ENCODE data around the gene PKP1. TPM values are rescaled to one million over a fixed set of nuclear protein-coding genes. Genes with fewer than 3 reads are reported as not detected.

The PKP1 gene
- total RNA-seq, 3 donors from 2014 or later: 0.96 to 22.5 (median 12.1) TPM

- Histone ChIP-seq H3K4me1 (no peaks in the 10 kb centered on the region), H3K36me3 (no peaks in the 10 kb centered on the region), H3K9me3 (no peaks in the 10 kb centered on the region), H3K27me3 (no peaks in the 10 kb centered on the region), H3K4me3 (no peak overlapping the region), H3K27ac (no peak overlapping the region)
- intact Hi-C loops (cut with DNase I; ENCODE audit: low total_unique reads): no loop called here
- no peak for DNase-seq (ENCODE audit: low spot score in 2 of 2)
- TF ChIP-seq POLR2AphosphoS5 (IDR thresholded peaks at IDR 0.05): no peak
- TF ChIP-seq, protein P1, sequence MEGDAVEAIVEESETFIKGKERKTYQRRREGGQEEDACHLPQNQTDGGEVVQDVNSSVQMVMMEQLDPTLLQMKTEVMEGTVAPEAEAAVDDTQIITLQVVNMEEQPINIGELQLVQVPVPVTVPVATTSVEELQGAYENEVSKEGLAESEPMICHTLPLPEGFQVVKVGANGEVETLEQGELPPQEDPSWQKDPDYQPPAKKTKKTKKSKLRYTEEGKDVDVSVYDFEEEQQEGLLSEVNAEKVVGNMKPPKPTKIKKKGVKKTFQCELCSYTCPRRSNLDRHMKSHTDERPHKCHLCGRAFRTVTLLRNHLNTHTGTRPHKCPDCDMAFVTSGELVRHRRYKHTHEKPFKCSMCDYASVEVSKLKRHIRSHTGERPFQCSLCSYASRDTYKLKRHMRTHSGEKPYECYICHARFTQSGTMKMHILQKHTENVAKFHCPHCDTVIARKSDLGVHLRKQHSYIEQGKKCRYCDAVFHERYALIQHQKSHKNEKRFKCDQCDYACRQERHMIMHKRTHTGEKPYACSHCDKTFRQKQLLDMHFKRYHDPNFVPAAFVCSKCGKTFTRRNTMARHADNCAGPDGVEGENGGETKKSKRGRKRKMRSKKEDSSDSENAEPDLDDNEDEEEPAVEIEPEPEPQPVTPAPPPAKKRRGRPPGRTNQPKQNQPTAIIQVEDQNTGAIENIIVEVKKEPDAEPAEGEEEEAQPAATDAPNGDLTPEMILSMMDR (IDR thresholded peaks at IDR 0.05): no peak
- TF ChIP-seq POLR2A (IDR thresholded peaks at IDR 0.05): no peak
Observed at GRCh38 chr1:201357211-201357610, 73.9 kb downstream of the PKP1 start.

GRCh38 chr1:201357636-201358348, 74.5 kb downstream of the PKP1 start:
- no peak overlapping the region for H3K27ac ChIP-seq
- no peak overlapping the region for H3K4me3 ChIP-seq
- H3K27me3 ChIP-seq: no peaks in the 10 kb centered on the region
- TF ChIP-seq POLR2AphosphoS5 (IDR thresholded peaks at IDR 0.05): no peak
- TF ChIP-seq POLR2A (IDR thresholded peaks at IDR 0.05): no peak
- TF ChIP-seq, protein P1 (IDR thresholded peaks at IDR 0.05): no peak
- intact Hi-C loops (cut with DNase I; ENCODE audit: low total_unique reads): no loop called here
- H3K4me1 ChIP-seq: no peaks in the 10 kb centered on the region
- H3K36me3 ChIP-seq: no peaks in the 10 kb centered on the region
- no peak for DNase-seq (ENCODE audit: low spot score in 2 of 2)
- H3K9me3 ChIP-seq: no peaks in the 10 kb centered on the region

- intact Hi-C loops (cut with DNase I; ENCODE audit: low total_unique reads): no loop called here
- Histone ChIP-seq H3K27ac (peak overlapping the region in 1 of 2 donors; percentile 32), H3K4me1 (no peaks in the 10 kb centered on the region), H3K9me3 (no peaks in the 10 kb centered on the region), H3K36me3 (no peaks in the 10 kb centered on the region), H3K27me3 (no peaks in the 10 kb centered on the region), H3K4me3 (no peak overlapping the region)
- DNase-seq (ENCODE audit: low spot score in 2 of 2): no peak
- TF ChIP-seq POLR2AphosphoS5 (IDR thresholded peaks at IDR 0.05) (no peak), POLR2A (IDR thresholded peaks at IDR 0.05) (no peak)
- TF ChIP-seq, protein P1 (IDR thresholded peaks at IDR 0.05): no peak
Observed at GRCh38 chr1:201358596-201358995, 75.3 kb downstream of the PKP1 start.

GRCh38 chr1:201359031-201359872, 75.9 kb downstream of the PKP1 start:
- no peak overlapping the region for H3K4me3 ChIP-seq
- DNase-seq (ENCODE audit: low spot score in 2 of 2): no peak
- intact Hi-C loops (cut with DNase I; ENCODE audit: low total_unique reads): no loop called here
- H3K9me3 ChIP-seq: no peaks in the 10 kb centered on the region
- TF ChIP-seq POLR2AphosphoS5 (IDR thresholded peaks at IDR 0.05) (no peak), POLR2A (IDR thresholded peaks at IDR 0.05) (no peak)
- TF ChIP-seq, protein P1 (IDR thresholded peaks at IDR 0.05): no peak
- no peaks in the 10 kb centered on the region for H3K4me1 ChIP-seq
- no peaks in the 10 kb centered on the region for H3K27me3 ChIP-seq
- H3K27ac ChIP-seq: no peak overlapping the region
- H3K36me3 ChIP-seq: no peaks in the 10 kb centered on the region

GRCh38 chr1:201359873-201360210, 76.5 kb downstream of the PKP1 start:
- no peak for DNase-seq (ENCODE audit: low spot score in 2 of 2)
- TF ChIP-seq POLR2AphosphoS5 (IDR thresholded peaks at IDR 0.05) (no peak), POLR2A (IDR thresholded peaks at IDR 0.05) (no peak)
- TF ChIP-seq, protein P1 (IDR thresholded peaks at IDR 0.05): no peak
- Histone ChIP-seq H3K27me3 (no peaks in the 10 kb centered on the region), H3K36me3 (no peaks in the 10 kb centered on the region), H3K27ac (no peak overlapping the region), H3K9me3 (no peaks in the 10 kb centered on the region), H3K4me1 (no peaks in the 10 kb centered on the region), H3K4me3 (no peak overlapping the region)
- intact Hi-C loops (cut with DNase I; ENCODE audit: low total_unique reads): loop anchor here (5.0 kb wide), 1 partner anchor 108 kb away; no protein-coding TSS in a partner anchor
